IPS-NIHi7 (cell line): ENCODE results near the gene BPI.
"Not testable (repeated sequence)": the region's sequence is repeated elsewhere in the genome, so short reads cannot be mapped to it uniquely, and the experiment has no call there.

Source experiments
- DNase-seq: peaks from one replicate; pipeline ENCODE4 v3.0.0; 2012; ENCODE audit warnings: mixed read lengths; ENCODE audit errors: extremely low spot score

Gene BPI

GRCh38 chr20:38278131-38278530 lies 25.8 kb upstream of the BPI start:
- no peak for DNase-seq

- no peak for DNase-seq
These were observed 25.2 kb upstream of the BPI start for GRCh38 chr20:38278763-38279162.

- DNase-seq: not testable (repeated sequence)
These were observed 22.6 kb upstream of the BPI start for GRCh38 chr20:38281176-38281915.

- no peak for DNase-seq
These were observed 20.7 kb upstream of the BPI start for GRCh38 chr20:38283236-38283635.

GRCh38 chr20:38284066-38284650 lies 19.8 kb upstream of the BPI start:
- not testable (repeated sequence) for DNase-seq

GRCh38 chr20:38284893-38285444 lies 19.0 kb upstream of the BPI start:
- no peak for DNase-seq

GRCh38 chr20:38286586-38287531 lies 17.1 kb upstream of the BPI start:
- no peak for DNase-seq

- peak; percentile 87 for DNase-seq
These were observed 12.8 kb upstream of the BPI start for GRCh38 chr20:38290829-38291814.

GRCh38 chr20:38291966-38292365 lies 12.0 kb upstream of the BPI start:
- no peak for DNase-seq

GRCh38 chr20:38293491-38294065 lies 10.4 kb upstream of the BPI start:
- peak; percentile 52 for DNase-seq

GRCh38 chr20:38294076-38294591 lies 9.8 kb upstream of the BPI start:
- no peak for DNase-seq

GRCh38 chr20:38295811-38296210 lies 8.1 kb upstream of the BPI start:
- DNase-seq: no peak

- no peak for DNase-seq
These were observed 7.5 kb upstream of the BPI start for GRCh38 chr20:38296433-38296832.

- DNase-seq: no peak
These were observed 5.9 kb upstream of the BPI start for GRCh38 chr20:38297916-38298674.

- no peak for DNase-seq
These were observed 5.1 kb upstream of the BPI start for GRCh38 chr20:38298768-38299288.

GRCh38 chr20:38299963-38300362 lies 4.0 kb upstream of the BPI start:
- DNase-seq: peak; percentile 30

GRCh38 chr20:38300438-38300837 lies 3.5 kb upstream of the BPI start:
- DNase-seq: no peak

- DNase-seq: no peak
These were observed 2.6 kb upstream of the BPI start for GRCh38 chr20:38301309-38301708.

- DNase-seq: no peak
These were observed 1.2 kb upstream of the BPI start for GRCh38 chr20:38302786-38303185.
